Loucy (cell line): Measurements from ENCODE around the gene LMOD3.

Source experiments
- CTCF ChIP-seq: fragments of 200-600 bp; sonication (generic); conservative IDR thresholded peaks from 2 replicates; pipeline ENCODE4 v1.5.1; 2014; ENCODE audit warnings: mild to moderate bottlenecking, antibody characterized with exemption, low read length
- EZH2phosphoT487 ChIP-seq: fragments of 200-600 bp; IDR thresholded peaks from 2 replicates; pipeline ENCODE4 v1.6.1; 2018; ENCODE audit warnings: antibody characterized with exemption, mild to moderate bottlenecking, moderate library complexity, borderline replicate concordance

- TF ChIP-seq CTCF (no peak), EZH2phosphoT487 (no peak)
Measured at GRCh38 chr3:69107841-69108240, 14.6 kb downstream of the LMOD3 start.
